Neural progenitor cell (in vitro differentiated cells): Measurements from ENCODE around the gene THBD. TPM values are rescaled to one million over a fixed set of nuclear protein-coding genes. Genes with fewer than 3 reads are reported as not detected.

Experiments used
- DNase-seq: peaks from one replicate; pipeline ENCODE4 v3.0.0-alpha.2; 2016; ENCODE audit warnings: low spot score
- H2AFZ ChIP-seq: fragments of 200-600 bp; sonication (generic); replicated peaks from 2 replicates; pipeline ENCODE4 v1.6.1; 2016; ENCODE audit warnings: antibody characterized with exemption
- H3F3A ChIP-seq: fragments of 200-600 bp; sonication (generic); 2 replicates; pipeline ENCODE4 v1.6.1; 2016; ENCODE audit warnings: antibody characterized with exemption, low read depth
- H3K27ac ChIP-seq: fragments of 200-600 bp; sonication (generic); 2 replicates; pipeline ENCODE4 v1.5.1; 2016; ENCODE audit warnings: mild to moderate bottlenecking
- H3K27me3 ChIP-seq: fragments of 200-600 bp; sonication (generic); 2 replicates; pipeline ENCODE4 v1.6.1; 2016; ENCODE audit warnings: mild to moderate bottlenecking, moderate library complexity
- H3K36me3 ChIP-seq: fragments of 200-600 bp; sonication (generic); 2 replicates; pipeline ENCODE4 v1.5.1; 2016
- H3K4me1 ChIP-seq: fragments of 200-600 bp; sonication (generic); 2 replicates; pipeline ENCODE4 v1.6.1; 2016; ENCODE audit warnings: mixed run types
- H3K4me2 ChIP-seq: fragments of 200-600 bp; sonication (generic); 2 replicates; pipeline ENCODE4 v1.6.1; 2016
- H3K4me3 ChIP-seq: fragments of 200-600 bp; sonication (generic); 2 replicates; pipeline ENCODE4 v1.5.1; 2016
- H3K79me2 ChIP-seq: fragments of 200-600 bp; sonication (generic); 2 replicates; pipeline ENCODE4 v1.6.1; 2016; ENCODE audit warnings: low read depth
- H3K9ac ChIP-seq: fragments of 200-600 bp; sonication (generic); 2 replicates; pipeline ENCODE4 v1.6.1; 2016
- H3K9me3 ChIP-seq: fragments of 200-600 bp; sonication (generic); 2 replicates; pipeline ENCODE4 v1.5.1; 2016; ENCODE audit warnings: low read depth
- H4K20me1 ChIP-seq: fragments of 200-600 bp; sonication (generic); 2 replicates; pipeline ENCODE4 v1.6.1; 2016; ENCODE audit warnings: low read depth
- H3K27ac Mint-ChIP-seq: 3 replicates; pipeline ENCODE4 v1.8.0; 2021; ENCODE audit warnings: mixed read lengths
- H3K27me3 Mint-ChIP-seq: 2 replicates; pipeline ENCODE4 v1.8.0; 2022; ENCODE audit warnings: low read depth, mild to moderate bottlenecking, inconsistent platforms, moderate library complexity, mixed read lengths; ENCODE audit not compliant: insufficient read depth
- H3K36me3 Mint-ChIP-seq: 3 replicates; pipeline ENCODE4 v1.8.0; 2021; ENCODE audit warnings: mixed read lengths
- H3K4me1 Mint-ChIP-seq: 3 replicates; pipeline ENCODE4 v1.8.0; 2021; ENCODE audit warnings: mixed read lengths
- H3K4me3 Mint-ChIP-seq: 3 replicates; pipeline ENCODE4 v1.8.0; 2021; ENCODE audit warnings: mild to moderate bottlenecking, moderate library complexity, mixed read lengths
- H3K9me3 Mint-ChIP-seq: 3 replicates; pipeline ENCODE4 v1.8.0; 2020; ENCODE audit warnings: mixed read lengths
- CTCF ChIP-seq: fragments of 200-600 bp; sonication (generic); IDR thresholded peaks from 2 replicates; pipeline ENCODE4 v1.5.1; 2017; ENCODE audit warnings: antibody characterized with exemption, mild to moderate bottlenecking
- EZH2 ChIP-seq: fragments of 200-600 bp; sonication (generic); IDR thresholded peaks from 2 replicates; pipeline ENCODE4 v1.6.1; 2017; ENCODE audit warnings: antibody characterized with exemption, mild to moderate bottlenecking, moderate library complexity
- EZH2phosphoT487 ChIP-seq: fragments of 200-600 bp; sonication (generic); IDR thresholded peaks from 2 replicates; pipeline ENCODE4 v1.6.1; 2017; ENCODE audit warnings: antibody characterized with exemption
- total RNA-seq: library from RNA; depleted of rRNA; stranded (reverse); fragments of >200 nt; gene quantifications from 2 replicates; pipeline ENCODE4 v1.2.3, GENCODE V29; 2015; ENCODE audit warnings: low replicate concordance

Gene THBD
- total RNA-seq, 1 donor from 2014 or later, result 0.15 TPM

- Mint-ChIP-seq H3K9me3 (no peaks in the 10 kb centered on the region), H3K27me3 (peaks cover 37% of the 10 kb centered on the region), H3K4me3 (no peak overlapping the region), H3K36me3 (no peaks in the 10 kb centered on the region), H3K4me1 (peaks cover 9% of the 10 kb centered on the region), H3K27ac (no peak overlapping the region)
- TF ChIP-seq EZH2phosphoT487, result no peak
- no peak for TF ChIP-seq CTCF
- no peak for TF ChIP-seq EZH2
- Histone ChIP-seq H3K4me2 (no peak overlapping the region), H3K4me3 (no peak overlapping the region), H3K27me3 (peaks cover 94% of the 10 kb centered on the region), H3F3A (peaks cover 18% of the 10 kb centered on the region), H3K36me3 (no peaks in the 10 kb centered on the region), H4K20me1 (peaks cover 17% of the 10 kb centered on the region), H3K9ac (no peak overlapping the region), H3K9me3 (no peaks in the 10 kb centered on the region), H3K4me1 (peaks cover 22% of the 10 kb centered on the region), H3K79me2 (no peaks in the 10 kb centered on the region), H2AFZ (no peak overlapping the region), H3K27ac (no peak overlapping the region)
- DNase-seq, result no peak
These were observed 3.0 kb downstream of the THBD start for GRCh38 chr20:23046431-23046830.

DNA sequence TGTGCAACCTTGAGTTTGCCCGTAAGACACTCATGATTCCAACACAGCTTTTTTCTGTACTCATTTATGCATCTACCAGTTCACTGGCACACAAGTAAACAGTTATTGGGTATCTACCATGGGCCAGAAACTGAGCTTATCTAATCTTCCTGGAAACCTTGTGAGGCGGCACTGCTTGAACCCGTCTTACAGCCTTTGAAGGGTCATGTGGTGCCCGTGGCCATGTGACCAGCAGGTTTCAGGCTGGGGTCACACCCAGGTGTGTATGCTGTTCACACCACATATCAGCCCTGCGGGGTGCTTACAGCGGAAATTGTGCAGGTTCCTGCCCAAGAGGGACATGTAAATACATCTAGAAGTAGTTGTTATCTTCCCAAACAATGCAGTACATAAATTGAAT is 6.1 kb downstream of the THBD start:
- H3K27me3 Mint-ChIP-seq, result peaks cover 34% of the 10 kb centered on the region
- Histone ChIP-seq H2AFZ (no peak overlapping the region), H3K27ac (no peak overlapping the region), H3K9ac (no peak overlapping the region), H3K9me3 (no peaks in the 10 kb centered on the region), H3K79me2 (no peaks in the 10 kb centered on the region), H3K36me3 (no peaks in the 10 kb centered on the region), H3F3A (no peaks in the 10 kb centered on the region), H4K20me1 (peaks cover 6% of the 10 kb centered on the region), H3K4me1 (peaks cover 12% of the 10 kb centered on the region), H3K4me2 (no peak overlapping the region), H3K27me3 (peaks cover 97% of the 10 kb centered on the region), H3K4me3 (no peak overlapping the region)
- no peaks in the 10 kb centered on the region for H3K36me3 Mint-ChIP-seq
- TF ChIP-seq EZH2phosphoT487, result no peak
- TF ChIP-seq EZH2, result no peak
- no peak for TF ChIP-seq CTCF
- H3K27ac Mint-ChIP-seq, result no peak overlapping the region
- DNase-seq, result no peak
- H3K4me3 Mint-ChIP-seq, result no peak overlapping the region
- H3K4me1 Mint-ChIP-seq, result no peaks in the 10 kb centered on the region
- H3K9me3 Mint-ChIP-seq, result peaks cover 3% of the 10 kb centered on the region

GRCh38 chr20:23042270-23042669 is 7.2 kb downstream of the THBD start:
- H3K27me3 ChIP-seq, result peaks cover 97% of the 10 kb centered on the region
- H3K79me2 ChIP-seq, result no peaks in the 10 kb centered on the region
- TF ChIP-seq CTCF (no peak), EZH2 (no peak), EZH2phosphoT487 (no peak)
- H3K4me2 ChIP-seq, result peak overlapping the region; percentile 36
- H3K4me3 ChIP-seq, result no peak overlapping the region
- H3K9me3 Mint-ChIP-seq, result peaks cover 3% of the 10 kb centered on the region
- H3K9ac ChIP-seq, result no peak overlapping the region
- no peaks in the 10 kb centered on the region for H3F3A ChIP-seq
- no peaks in the 10 kb centered on the region for H3K4me1 Mint-ChIP-seq
- H3K36me3 ChIP-seq, result no peaks in the 10 kb centered on the region
- DNase-seq, result peak; percentile 27
- no peak overlapping the region for H3K27ac ChIP-seq
- H4K20me1 ChIP-seq, result no peaks in the 10 kb centered on the region
- no peak overlapping the region for H3K27ac Mint-ChIP-seq
- no peaks in the 10 kb centered on the region for H3K9me3 ChIP-seq
- H3K36me3 Mint-ChIP-seq, result no peaks in the 10 kb centered on the region
- peaks cover 12% of the 10 kb centered on the region for H3K4me1 ChIP-seq
- H3K4me3 Mint-ChIP-seq, result no peak overlapping the region
- no peak overlapping the region for H2AFZ ChIP-seq
- H3K27me3 Mint-ChIP-seq, result peaks cover 33% of the 10 kb centered on the region
